ENCODE measurements around the gene RHOC. TPM values are rescaled to one million over a fixed set of nuclear protein-coding genes. Genes with fewer than 3 reads are reported as not detected.
A peak's percentile ranks its signal among the peaks of the same experiment; 100 is the strongest.

The RHOC gene
- total RNA-seq, 1 experiment from 2014 or later: 197 TPM

- intact Hi-C loops (cut with micrococcal nuclease; ENCODE audit: unreplicated experiment): no loop called here
Measured at GRCh38 chr1:112735752-112736151, 28.8 kb upstream of the RHOC start.

GRCh38 chr1:112731451-112731850 lies 24.5 kb upstream of the RHOC start:
- CTCF ChIA-PET: interaction anchor here (0.7 kb wide), 1 partner anchor 13 kb away, joined by 6 read pairs; no protein-coding TSS in a partner anchor
- no peaks in the 10 kb centered on the region for H3K4me1 ChIP-seq (ENCODE audit: control insufficient read depth, insufficient read depth, low read length)

More at GRCh38 chr1:112735752-112736151, 28.8 kb upstream of the RHOC start:
- peak; percentile 42; the same call in 1 of the 2 replicates for ATAC-seq
- TF ChIP-seq POLR2AphosphoS5 (IDR thresholded peaks at IDR 0.05; ENCODE audit: low read depth, low read length): no peak
- no peak for TF ChIP-seq TCF7L2 (IDR thresholded peaks at IDR 0.05; ENCODE audit: low read depth, low read length)
- TF ChIP-seq SIN3A (IDR thresholded peaks at IDR 0.05; ENCODE audit: borderline replicate concordance, insufficient read depth, low read depth, low read length): no peak
- TF ChIP-seq, protein P1, sequence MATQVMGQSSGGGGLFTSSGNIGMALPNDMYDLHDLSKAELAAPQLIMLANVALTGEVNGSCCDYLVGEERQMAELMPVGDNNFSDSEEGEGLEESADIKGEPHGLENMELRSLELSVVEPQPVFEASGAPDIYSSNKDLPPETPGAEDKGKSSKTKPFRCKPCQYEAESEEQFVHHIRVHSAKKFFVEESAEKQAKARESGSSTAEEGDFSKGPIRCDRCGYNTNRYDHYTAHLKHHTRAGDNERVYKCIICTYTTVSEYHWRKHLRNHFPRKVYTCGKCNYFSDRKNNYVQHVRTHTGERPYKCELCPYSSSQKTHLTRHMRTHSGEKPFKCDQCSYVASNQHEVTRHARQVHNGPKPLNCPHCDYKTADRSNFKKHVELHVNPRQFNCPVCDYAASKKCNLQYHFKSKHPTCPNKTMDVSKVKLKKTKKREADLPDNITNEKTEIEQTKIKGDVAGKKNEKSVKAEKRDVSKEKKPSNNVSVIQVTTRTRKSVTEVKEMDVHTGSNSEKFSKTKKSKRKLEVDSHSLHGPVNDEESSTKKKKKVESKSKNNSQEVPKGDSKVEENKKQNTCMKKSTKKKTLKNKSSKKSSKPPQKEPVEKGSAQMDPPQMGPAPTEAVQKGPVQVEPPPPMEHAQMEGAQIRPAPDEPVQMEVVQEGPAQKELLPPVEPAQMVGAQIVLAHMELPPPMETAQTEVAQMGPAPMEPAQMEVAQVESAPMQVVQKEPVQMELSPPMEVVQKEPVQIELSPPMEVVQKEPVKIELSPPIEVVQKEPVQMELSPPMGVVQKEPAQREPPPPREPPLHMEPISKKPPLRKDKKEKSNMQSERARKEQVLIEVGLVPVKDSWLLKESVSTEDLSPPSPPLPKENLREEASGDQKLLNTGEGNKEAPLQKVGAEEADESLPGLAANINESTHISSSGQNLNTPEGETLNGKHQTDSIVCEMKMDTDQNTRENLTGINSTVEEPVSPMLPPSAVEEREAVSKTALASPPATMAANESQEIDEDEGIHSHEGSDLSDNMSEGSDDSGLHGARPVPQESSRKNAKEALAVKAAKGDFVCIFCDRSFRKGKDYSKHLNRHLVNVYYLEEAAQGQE (IDR thresholded peaks at IDR 0.05; ENCODE audit: insufficient read depth in 1 of 2, low read depth in 2 of 2, low read length in 1 of 2): no peak
- TF ChIP-seq, protein P2, sequence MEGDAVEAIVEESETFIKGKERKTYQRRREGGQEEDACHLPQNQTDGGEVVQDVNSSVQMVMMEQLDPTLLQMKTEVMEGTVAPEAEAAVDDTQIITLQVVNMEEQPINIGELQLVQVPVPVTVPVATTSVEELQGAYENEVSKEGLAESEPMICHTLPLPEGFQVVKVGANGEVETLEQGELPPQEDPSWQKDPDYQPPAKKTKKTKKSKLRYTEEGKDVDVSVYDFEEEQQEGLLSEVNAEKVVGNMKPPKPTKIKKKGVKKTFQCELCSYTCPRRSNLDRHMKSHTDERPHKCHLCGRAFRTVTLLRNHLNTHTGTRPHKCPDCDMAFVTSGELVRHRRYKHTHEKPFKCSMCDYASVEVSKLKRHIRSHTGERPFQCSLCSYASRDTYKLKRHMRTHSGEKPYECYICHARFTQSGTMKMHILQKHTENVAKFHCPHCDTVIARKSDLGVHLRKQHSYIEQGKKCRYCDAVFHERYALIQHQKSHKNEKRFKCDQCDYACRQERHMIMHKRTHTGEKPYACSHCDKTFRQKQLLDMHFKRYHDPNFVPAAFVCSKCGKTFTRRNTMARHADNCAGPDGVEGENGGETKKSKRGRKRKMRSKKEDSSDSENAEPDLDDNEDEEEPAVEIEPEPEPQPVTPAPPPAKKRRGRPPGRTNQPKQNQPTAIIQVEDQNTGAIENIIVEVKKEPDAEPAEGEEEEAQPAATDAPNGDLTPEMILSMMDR (IDR thresholded peaks at IDR 0.05): no peak
- no peak for DNase-seq (ENCODE audit: low read depth, low spot score)
- POLR2A ChIA-PET: no interaction called here
- H3K27ac ChIP-seq (ENCODE audit: low read length): no peak overlapping the region
- no peak overlapping the region for H3K4me3 ChIP-seq (ENCODE audit: low read depth in 2 of 2, low read length in 2 of 2)
- no peaks in the 10 kb centered on the region for H3K27me3 ChIP-seq (ENCODE audit: control insufficient read depth, insufficient read depth, low read length)
- in situ Hi-C loops (cut with HindIII; ENCODE audit: low pct_unique_long_range_greater_than_20kb, low sequenced_read_pairs): no loop called here
- no peaks in the 10 kb centered on the region for H3K9me3 ChIP-seq (ENCODE audit: control insufficient read depth, insufficient read depth, low read depth, low read length)
- CTCF ChIA-PET: no interaction called here
- H3K4me1 ChIP-seq (ENCODE audit: control insufficient read depth, insufficient read depth, low read length): no peaks in the 10 kb centered on the region
- BruUV-seq (replicated peaks): no TSS peak
- H3K36me3 ChIP-seq (ENCODE audit: control insufficient read depth, insufficient read depth, low read length): no peaks in the 10 kb centered on the region

More at GRCh38 chr1:112731451-112731850, 24.5 kb upstream of the RHOC start:
- POLR2A ChIA-PET: no interaction called here
- ATAC-seq: no peak
- H3K4me3 ChIP-seq (ENCODE audit: low read depth in 2 of 2, low read length in 2 of 2): no peak overlapping the region
- DNase-seq (ENCODE audit: low read depth, low spot score): no peak
- H3K27ac ChIP-seq (ENCODE audit: low read length): no peak overlapping the region
- in situ Hi-C loops (cut with HindIII; ENCODE audit: low pct_unique_long_range_greater_than_20kb, low sequenced_read_pairs): no loop called here
- BruUV-seq (replicated peaks): no TSS peak
- TF ChIP-seq SIN3A (IDR thresholded peaks at IDR 0.05; ENCODE audit: borderline replicate concordance, insufficient read depth, low read depth, low read length) (no peak), POLR2AphosphoS5 (IDR thresholded peaks at IDR 0.05; ENCODE audit: low read depth, low read length) (no peak), TCF7L2 (IDR thresholded peaks at IDR 0.05; ENCODE audit: low read depth, low read length) (no peak)
- TF ChIP-seq, protein P2 (IDR thresholded peaks at IDR 0.05): no peak
- TF ChIP-seq, protein P1 (IDR thresholded peaks at IDR 0.05; ENCODE audit: insufficient read depth in 1 of 2, low read depth in 2 of 2, low read length in 1 of 2): no peak
- no peaks in the 10 kb centered on the region for H3K27me3 ChIP-seq (ENCODE audit: control insufficient read depth, insufficient read depth, low read length)
- no peaks in the 10 kb centered on the region for H3K36me3 ChIP-seq (ENCODE audit: control insufficient read depth, insufficient read depth, low read length)
- H3K9me3 ChIP-seq (ENCODE audit: control insufficient read depth, insufficient read depth, low read depth, low read length): no peaks in the 10 kb centered on the region
- intact Hi-C loops (cut with micrococcal nuclease; ENCODE audit: unreplicated experiment): no loop called here

All from Panc1 (cell line).